HG03439 (cell line): ENCODE data around the gene PARVA.

Experiments
- ATAC-seq: cut with Tn5 transposase; IDR thresholded peaks from one replicate; pipeline ENCODE4 v1.9.1; 2021; ENCODE audit warnings: mild to moderate bottlenecking, moderate library complexity; ENCODE audit not compliant: unreplicated experiment

PARVA gene

DNA sequence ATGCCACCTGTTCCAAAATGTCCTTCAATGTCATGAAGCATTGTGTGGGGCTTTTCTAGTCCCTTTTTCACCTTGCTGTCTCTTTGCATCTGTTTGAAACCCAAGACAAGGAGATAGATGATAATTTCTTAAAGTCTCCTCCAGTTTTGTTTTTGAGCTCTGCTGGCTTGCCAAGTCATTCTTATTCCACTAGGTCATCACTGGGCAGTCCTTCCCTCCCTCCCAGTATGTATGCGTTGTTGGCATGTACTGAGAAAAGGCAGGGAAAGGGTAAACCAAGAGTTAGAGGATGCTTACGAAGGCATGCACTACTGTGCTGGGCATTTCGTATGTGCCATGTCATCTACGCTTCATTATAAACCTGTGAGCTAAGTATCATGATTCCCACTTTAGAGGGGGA is 78.6 kb downstream of the PARVA start:
- ATAC-seq: no peak

DNA sequence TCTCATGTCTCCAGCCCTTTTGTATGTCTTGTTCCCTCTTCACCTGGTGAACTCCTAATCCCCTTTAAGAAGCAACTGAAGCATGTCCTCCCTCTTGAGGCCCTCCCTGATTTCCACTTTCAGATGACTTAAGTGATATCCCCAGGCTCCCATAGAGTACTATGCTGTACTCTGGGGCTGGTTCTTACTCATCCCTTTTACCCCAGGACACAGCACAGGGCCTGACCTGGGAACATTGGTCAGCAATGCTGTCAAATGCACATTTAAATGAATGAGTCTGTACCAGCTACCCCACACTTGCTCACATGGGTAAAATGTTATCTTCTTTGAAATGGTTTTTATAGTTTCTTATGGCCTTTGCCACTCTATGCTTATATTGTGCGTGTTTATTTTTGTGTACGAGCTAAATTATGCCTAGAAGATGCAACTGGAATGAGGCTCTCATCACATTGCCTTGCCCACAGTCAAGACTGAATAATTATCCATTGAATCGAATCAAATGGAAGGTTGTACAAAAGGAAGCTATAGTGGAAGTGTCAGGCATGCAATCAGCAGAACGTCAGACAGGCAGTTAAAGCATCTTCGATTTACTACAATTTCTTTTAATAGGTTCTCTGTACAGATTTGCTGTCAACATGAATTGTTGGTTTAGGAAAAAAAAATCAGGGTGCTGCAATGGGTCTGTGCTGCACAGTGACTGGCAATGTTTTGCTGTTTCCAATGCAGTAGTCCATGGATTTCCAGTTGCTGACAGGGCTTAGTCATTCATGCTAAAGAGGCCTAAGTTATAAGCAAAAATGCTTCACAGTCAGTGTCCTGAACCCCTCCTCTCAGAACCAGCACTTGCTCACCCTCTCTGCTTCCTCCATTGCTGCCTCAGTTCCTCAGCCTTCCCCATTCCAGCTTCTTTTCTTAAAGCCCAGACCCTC is 79.5 kb downstream of the PARVA start:
- ATAC-seq: no peak

DNA sequence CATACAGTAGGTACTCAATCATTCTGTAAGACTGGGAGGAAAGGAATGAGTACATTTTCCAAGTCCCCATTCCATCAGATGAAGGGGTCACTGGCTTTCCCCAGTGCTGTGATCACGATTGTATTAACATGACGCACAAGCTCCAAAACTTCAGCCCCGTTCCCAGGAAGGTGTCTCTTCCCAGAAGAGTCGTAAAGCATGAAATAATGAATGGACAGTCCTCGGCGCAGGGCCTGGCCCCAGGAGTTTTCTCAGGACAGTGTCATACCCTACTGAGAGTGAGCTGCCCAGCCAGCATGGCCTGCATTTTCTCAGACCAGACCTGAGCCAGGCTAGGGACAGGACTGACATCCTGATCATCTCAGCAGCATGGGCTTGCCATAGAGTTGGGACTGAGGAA is 80.7 kb downstream of the PARVA start:
- ATAC-seq: no peak

DNA sequence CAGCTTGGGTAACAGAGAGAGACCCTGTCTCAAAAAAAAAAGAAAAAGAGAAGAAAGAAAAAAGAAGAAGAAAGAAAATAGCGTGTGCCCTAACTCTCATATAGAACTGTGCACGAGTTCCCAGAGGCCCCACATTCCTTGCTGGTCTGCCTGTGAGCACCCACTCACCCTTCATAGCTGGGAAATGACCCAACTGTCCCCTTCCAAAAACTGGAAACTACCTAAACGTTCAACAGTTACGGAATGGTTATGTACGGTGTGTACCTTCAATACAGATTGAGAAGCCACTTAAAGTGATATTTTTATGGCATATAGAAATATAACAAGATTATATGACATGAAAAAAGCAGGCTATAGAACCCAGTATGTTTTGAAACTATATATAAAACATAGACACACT is 82.0 kb downstream of the PARVA start:
- ATAC-seq: no peak

DNA sequence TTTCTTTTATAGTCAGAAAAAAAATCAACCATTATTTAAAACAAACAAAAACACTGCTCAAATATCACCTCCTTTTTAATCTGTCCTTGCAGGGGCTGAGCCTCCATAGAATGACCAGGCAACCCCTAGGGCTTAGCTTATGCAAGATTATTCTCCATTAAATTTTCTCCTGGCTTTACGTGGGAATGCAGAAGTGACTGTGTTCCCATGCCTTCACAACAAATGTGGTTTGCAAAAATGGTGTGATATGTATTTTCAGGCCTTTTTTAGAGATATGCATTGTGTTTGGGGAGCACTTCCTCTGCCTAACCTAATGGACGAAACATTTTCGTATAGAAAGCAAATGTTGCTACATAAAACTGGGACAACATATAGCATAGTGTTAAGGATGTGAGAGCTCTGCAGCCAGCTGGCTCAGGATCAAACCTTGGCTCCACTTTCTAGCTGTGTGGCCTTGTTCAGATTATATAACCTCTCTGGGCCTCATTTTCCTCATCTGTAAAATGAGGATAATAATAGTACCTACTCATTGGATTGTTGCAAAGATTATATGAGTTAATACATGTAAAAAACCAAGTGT is 82.6 kb downstream of the PARVA start:
- ATAC-seq: no peak

DNA sequence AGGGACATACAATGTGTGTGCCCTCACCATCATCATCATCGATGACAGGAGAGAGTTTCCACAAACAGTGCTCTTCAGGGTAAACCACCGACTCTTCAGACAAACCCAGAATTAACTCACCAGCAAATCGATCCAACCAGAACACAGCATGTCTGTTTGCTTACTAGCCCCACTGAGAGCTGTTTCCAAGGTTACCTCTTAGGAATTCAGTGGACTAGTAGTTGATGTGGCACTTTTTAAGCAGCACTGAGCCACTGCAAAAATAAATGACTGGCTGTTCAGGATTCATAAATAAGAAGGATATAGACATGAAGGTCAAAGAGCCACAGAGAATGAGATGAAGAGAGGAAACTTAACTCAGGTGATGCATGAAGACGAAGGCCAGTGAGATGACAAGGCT is 83.1 kb downstream of the PARVA start:
- no peak for ATAC-seq

DNA sequence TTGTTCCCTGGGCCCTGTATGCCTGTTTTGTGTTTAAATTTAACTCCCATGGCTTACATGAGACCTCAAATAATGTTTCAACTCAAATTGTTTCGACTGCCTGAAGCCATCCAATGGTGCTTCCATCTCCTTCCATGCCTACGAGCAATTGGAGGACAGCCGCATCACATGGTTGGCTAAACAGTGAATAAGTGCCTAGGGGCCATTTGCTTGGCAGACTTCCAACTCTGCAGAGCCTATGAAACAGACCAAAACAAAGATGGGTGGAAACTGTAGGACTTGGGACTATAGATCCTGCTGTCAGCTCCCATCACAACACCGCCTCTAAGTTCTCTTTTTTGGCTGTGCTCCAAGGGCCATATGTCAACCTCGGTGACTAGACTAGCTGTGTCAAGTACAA is 84.1 kb downstream of the PARVA start:
- no peak for ATAC-seq

DNA sequence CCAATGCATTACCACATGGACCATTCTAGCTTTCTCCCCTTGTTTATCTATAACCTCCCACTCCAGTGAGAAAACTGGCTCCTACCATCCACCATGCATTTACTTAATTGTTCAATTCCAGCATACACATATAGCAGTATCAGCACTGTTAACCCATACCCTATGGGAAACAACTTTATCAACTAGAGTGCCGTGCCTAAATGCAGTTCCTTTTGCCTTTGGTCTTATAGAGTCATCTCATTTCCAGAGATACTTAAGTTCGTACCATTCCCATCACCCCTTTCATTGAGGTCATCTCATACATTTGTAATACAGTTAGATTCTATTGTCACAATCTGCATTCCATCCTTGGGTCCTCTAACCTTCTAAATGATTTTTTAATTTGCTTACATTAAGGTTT is 86.9 kb downstream of the PARVA start:
- ATAC-seq: no peak

DNA sequence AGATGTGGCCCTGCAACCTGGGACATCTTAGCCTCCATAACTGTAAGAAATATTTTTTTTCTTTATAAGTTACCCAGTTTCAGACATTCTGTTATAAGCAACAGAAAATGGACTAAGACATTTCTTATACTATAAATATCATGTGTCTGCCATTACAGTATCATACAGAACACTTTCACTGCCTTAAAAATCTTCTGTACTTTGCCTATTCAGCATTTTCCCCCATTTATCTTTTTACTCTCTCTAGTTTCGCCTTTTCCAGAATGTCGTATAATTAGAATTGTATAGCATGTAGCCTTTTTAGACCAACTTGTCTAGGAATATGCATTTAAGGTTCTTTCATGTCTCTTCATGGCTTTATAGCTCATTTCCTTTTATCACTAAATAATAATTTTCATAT is 88.0 kb downstream of the PARVA start:
- no peak for ATAC-seq

DNA sequence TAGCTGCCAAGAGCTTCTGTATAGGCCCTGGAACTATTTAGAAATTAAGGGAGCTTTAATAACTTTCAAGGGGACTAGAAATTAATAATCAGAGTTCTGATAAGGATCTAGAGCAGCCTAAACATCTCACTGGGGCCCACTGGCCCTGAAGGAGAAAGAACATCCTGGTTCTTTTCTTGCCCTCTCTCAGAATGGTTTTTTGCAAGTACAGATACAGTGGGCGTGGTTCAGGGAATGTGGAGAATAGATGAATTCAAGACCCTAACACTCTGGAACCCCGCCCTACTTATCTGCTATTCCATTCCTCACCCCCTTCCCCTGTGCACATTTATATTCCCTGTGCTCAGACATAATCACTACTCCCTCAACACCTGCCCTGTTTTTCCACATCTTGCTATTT is 90.2 kb downstream of the PARVA start:
- ATAC-seq: no peak

DNA sequence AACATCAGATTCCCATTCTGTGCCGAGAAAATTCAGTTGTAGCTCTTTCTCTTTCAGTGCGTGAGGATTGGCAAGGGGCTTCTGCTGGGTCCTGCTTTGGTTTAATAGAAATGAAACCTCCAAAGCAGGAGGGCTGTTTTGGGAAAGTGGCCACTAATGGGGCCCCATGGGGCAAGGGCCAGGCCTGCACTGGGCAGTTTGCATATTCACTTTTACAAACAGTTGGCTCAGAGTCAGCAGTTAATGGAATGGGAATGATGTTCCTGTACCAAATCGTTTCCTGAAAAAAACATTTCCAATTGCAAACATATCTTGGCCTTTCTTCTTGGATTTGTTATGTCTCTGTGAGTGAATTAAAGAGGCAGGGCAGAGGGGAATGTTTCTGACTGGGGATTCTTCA is 92.1 kb downstream of the PARVA start:
- ATAC-seq: no peak

DNA sequence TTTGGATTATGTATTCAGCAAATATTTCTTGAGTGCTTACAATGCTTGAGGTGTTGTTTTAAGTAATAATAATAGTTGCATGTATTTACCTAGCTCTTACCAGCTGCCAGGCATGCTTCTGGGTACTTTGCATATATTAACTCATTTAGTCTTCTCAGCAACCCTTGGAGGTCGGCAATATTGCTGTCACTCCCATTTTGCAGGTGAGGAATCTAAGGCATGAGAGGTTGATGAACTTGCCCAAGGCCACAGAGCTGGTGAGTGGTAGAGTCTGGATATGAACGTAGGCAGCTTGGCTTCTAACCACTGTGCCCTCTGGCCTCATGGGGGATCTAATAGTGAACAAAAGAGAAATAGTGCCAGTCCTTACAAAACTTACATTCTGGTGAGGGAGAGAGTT is 92.9 kb downstream of the PARVA start:
- no peak for ATAC-seq

DNA sequence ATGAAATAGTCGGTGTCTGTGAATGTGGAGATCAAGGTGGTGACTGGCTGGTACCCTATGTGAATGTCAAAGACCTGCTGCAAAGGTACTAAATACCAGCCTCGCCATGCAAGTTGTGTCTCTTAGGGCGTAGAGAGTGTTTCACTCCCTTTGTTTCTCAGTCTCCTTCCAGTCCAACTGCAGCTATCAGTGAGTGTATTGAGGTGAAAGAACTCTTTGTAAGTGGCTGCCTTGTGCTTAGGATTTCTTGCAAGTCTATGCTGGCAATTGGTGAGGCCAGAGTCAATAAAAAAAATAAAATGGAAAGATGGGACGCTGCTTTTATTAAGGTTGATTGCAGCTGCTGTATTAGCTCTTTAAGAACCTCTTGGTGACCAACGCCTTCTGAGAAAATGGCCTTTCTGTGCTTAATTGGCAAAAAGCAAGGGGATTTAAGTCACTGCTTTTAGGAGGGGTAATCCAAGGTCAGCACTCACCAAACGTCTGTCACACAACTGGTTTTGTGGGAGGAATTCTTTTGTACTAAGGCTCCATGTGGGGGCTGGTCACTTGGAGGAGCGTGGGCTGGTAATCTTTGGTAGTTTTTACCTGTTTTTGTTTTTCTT is 95.1 kb downstream of the PARVA start:
- ATAC-seq: no peak

DNA sequence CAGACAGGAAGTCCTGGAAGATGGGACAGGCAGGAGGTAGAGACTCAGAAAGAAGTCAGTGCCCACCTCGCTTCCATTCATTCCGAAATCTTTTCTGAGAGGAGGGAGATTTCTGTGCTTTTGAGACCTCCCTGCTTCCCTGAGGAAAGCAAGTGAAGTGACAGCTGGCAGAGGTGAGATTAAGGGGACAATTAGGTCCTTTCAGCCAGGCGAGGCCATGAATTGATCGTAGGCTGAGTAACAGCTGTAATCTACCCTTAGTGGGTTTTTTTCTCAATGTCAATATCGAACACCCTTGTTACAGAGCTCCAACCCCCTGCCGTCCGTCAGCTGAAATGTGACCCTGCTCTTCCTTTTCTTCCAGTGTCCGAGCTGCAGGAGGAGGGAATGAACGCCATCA is 96.0 kb downstream of the PARVA start:
- ATAC-seq: no peak

DNA sequence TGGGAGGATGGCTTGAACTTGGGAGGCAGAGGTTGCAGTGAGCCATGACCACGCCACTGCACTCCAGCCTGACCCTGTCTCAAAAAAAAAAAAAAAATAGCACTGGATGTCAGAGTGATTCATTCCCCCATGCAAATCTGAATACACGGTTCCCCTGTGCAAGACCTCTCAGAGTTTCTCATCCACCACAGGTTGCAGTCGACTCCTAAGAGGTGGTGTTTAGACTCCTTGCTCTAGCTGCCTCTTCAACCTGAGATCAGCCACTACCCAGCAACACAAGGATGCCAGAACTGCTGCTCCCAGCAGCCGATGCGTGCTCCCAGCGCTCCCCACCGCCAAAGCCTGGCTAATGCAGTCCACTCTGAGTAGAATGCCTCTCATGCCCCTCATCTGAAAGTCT is 97.5 kb downstream of the PARVA start:
- no peak for ATAC-seq

DNA sequence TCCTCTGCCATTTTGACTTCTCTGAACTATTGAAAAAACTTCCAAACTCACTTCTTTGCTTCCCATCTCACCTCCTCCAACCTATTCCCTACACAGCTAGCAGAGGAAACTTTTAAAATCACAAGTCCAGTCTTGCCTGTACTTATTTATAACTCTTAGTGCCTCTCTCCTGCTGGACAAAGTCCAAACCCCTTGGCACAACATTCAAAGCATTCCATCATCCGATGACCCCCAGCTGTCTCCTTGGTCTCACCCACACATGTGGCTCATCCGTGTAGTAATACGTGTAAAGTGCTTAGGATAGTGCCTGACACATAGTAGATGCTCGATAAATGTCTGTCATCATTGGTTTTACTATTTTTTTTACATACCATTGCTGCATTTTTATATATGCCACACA is 101.4 kb downstream of the PARVA start:
- no peak for ATAC-seq

DNA sequence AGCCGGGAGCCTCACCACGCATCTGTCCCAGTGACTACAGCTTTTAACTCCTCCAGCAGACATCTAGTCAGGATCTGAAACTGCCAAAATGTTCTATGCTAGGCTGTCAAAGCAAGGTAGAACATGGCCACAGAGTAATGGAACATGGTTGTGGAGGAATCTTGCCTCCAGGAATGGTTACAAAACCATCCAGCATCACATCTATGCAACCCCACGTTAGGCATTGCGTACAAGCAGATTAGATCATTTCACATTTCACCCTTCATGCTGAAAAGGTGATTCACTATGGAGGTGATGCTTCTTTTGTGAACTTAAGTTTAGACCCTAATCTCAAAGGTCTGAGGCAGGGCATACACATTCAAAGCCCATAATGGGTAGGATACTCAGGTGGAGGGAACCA is 103.0 kb downstream of the PARVA start:
- no peak for ATAC-seq

DNA sequence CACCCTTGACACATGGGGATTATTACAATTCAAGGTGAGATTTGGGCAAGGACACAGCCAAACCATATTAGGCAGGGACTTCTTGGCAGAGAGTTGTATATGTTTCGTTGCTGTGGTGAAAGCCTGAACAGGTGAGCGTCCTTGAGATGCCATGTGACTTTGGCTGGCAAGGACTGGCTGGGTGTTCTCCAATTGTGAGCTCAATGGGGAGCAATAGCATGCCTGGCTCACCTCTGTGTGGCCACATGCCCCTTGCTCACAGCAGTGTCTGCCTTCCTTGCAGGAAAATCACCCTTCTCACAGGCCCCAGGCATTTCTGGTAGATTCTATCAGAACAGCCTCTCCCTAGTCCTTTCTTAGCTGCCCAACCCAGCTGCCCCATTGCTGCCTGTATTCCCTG is 105.5 kb downstream of the PARVA start:
- ATAC-seq: no peak

DNA sequence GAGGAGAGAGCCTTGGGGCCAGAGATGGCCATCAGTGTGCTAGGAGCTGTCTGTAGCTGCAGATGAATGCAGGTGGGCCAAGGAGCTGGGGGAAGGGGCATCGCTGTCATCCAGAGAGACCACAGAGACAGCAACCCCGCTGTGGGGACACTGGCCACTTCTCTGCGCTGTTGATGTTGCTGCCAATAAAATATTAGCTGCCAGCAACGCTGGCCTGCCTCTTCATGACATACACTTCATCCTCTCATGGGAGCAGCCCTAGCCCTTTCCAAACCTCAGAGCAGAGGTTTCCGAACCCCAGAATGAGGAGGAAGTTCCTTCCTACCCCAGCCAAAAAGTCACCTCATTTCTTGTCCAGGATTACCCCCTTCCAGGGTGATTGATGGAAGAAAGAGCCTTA is 106.2 kb downstream of the PARVA start:
- ATAC-seq: no peak

DNA sequence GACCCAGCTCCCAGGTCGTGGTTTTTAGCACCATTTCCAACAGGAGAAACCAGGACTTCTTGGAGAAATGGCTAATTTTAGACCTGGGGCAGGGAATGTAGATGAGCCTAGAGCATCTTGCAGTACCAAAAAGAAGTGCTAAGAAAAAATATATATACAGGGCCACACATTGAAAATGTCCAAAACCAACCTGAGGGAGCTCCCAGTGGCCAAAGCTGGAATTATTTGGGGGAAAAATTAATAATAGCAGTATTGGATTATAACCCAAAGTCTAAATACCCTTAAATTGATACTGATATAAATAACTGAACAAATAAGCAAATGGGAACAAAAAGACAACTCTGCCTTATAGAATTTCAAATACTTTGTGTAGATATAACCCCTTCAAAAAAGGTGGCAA is 108.0 kb downstream of the PARVA start:
- ATAC-seq: no peak

DNA sequence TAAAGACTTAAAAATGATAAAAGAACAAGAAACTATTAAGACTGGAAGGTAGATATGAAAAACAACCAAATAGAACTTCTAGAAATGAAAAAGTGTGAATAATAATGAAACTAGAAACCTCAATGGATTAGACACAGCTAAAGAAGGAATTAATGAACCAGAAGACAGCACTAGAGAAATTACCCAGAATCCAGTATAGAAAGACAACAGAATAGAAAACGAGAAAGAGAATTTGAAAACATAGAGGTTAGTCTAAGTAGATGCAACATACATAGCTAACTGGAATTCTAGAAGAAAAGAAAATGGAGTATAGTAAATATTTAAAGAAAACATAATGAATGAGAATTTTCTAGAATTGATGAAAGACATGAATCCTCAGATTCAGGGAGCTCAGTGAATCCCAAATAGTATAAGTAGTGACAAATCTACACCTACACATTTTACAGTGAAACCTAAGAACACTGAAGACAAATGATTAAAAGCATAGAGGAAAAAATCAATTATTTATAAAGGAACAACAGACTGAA is 111.9 kb downstream of the PARVA start:
- no peak for ATAC-seq

DNA sequence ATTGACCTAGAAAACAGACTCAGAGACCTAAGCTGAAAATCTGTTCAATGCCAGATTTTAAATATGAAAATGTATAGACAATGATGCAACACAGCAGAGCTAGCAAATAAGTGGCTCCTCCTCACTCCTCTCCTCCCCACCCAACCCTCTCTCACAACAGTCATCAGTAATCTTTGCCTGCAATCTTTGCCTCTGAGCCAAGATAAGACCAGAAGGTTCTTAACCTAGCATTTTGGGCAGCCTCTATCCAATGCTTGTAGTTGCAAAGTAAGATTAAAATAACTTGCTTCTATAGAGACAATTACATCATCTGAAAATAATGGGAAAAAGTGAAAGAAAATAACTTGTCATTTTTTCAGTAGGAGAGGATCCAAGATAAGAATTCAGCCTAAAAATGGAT is 117.3 kb downstream of the PARVA start:
- no peak for ATAC-seq
